Suprapubic skin (tissue), 3 donors: Measurements from ENCODE around the gene ACYP1.

Experiments
- CTCF ChIP-seq, 2 donors: fragments of 200-600 bp in 1 of 2; fragments of 450-650 bp in 1 of 2; sonication (generic) in 1 of 2; IDR thresholded peaks; one replicate each; pipeline ENCODE4 v1.5.1; 2016 to 2019; ENCODE audit warnings: antibody characterized with exemption in 2 of 2, mild to moderate bottlenecking in 1 of 2, moderate library complexity in 1 of 2
- POLR2AphosphoS5 ChIP-seq, 3 donors: sonication (generic); formaldehyde crosslinking; IDR thresholded peaks; one replicate each; pipeline ENCODE4 v1.6.1; 2017; ENCODE audit warnings: antibody characterized with exemption in 3 of 3

- TF ChIP-seq CTCF (IDR thresholded peaks at IDR 0.05): no peak
- TF ChIP-seq POLR2AphosphoS5 (IDR thresholded peaks at IDR 0.05): no peak
Observed at GRCh38 chr14:75047506-75047905, 16.3 kb downstream of the ACYP1 start.
